T-cell (primary cell): ENCODE measurements around the gene MICALL2. TPM values are rescaled to one million over a fixed set of nuclear protein-coding genes. Genes with fewer than 3 reads are reported as not detected.

Experiments used
- ATAC-seq, 4 experiments: fragments of 200-7000 bp in 3 of 4; fragments of 150-1000 bp in 1 of 4; cut with Tn5 transposase; replicated peaks in 1 of 4; 1 replicate in 3 of 4; 2 replicates in 1 of 4; pipeline ENCODE4 v1.10.0; 2021; ENCODE audit warnings: moderate library complexity in 3 of 4, mild to moderate bottlenecking in 2 of 4, moderate number of reproducible peaks in 1 of 4
- CTCF ChIA-PET, 2 donors: fragments of 300-600 bp; sonication (Branson Sonifier 250); formaldehyde crosslinking; loops; one replicate each; lab custom pipeline; 2022; ENCODE audit warnings: antibody characterized with exemption in 2 of 2; lab: Charles Lee
- POLR2A ChIA-PET, 2 donors: fragments of 300-600 bp; sonication (Branson Sonifier 250); formaldehyde crosslinking; loops; one replicate each; lab custom pipeline; 2022; ENCODE audit warnings: antibody characterized with exemption in 2 of 2; lab: Charles Lee
- DNase-seq, 35 experiments: peaks; one replicate each; pipeline versions ENCODE4 v3.0.0 to v3.0.0-alpha.2; 2013 to 2023
- H3K27ac ChIP-seq: one replicate; pipeline ENCODE4 v1.5.1; 2013; ENCODE audit warnings: low read length
- H3K27me3 ChIP-seq, 2 experiments: replicated peaks in 1 of 2; 1 replicate in 1 of 2; 2 replicates in 1 of 2; pipeline versions ENCODE4 v1.6.1 to v1.7.0; 2013; ENCODE audit warnings: low read length in 1 of 2, mixed read lengths in 1 of 2; ENCODE audit not compliant: control insufficient read depth in 2 of 2, insufficient read depth in 2 of 2; ENCODE audit errors: extremely low read depth in 1 of 2
- H3K36me3 ChIP-seq, 2 donors: 1 replicate in 1 of 2; 2 replicates in 1 of 2; pipeline versions ENCODE4 v1.6.1 to v1.7.0; 2013; ENCODE audit warnings: low read length in 1 of 2; ENCODE audit not compliant: control insufficient read depth in 2 of 2, insufficient read depth in 1 of 2; ENCODE audit errors: extremely low read depth in 1 of 2
- H3K4me1 ChIP-seq, 2 experiments: 1 replicate in 1 of 2; 2 replicates in 1 of 2; pipeline versions ENCODE4 v1.6.1 to v1.7.0; 2013; ENCODE audit warnings: low read length in 2 of 2, mixed read lengths in 1 of 2; ENCODE audit not compliant: insufficient read depth in 2 of 2, control insufficient read depth in 1 of 2; ENCODE audit errors: extremely low read depth in 1 of 2
- H3K4me3 ChIP-seq, 2 donors: 1 replicate in 1 of 2; 2 replicates in 1 of 2; pipeline versions ENCODE4 v1.5.1 to v1.7.0; 2013; ENCODE audit warnings: mild to moderate bottlenecking in 2 of 2, low read length in 1 of 2, moderate library complexity in 1 of 2; ENCODE audit not compliant: control insufficient read depth in 1 of 2; ENCODE audit errors: extremely low read depth in 1 of 2
- H3K9me3 ChIP-seq: 2 replicates; pipeline ENCODE4 v1.7.0; 2013
- H3K27ac Mint-ChIP-seq, 2 donors: one replicate each; pipeline ENCODE4 v1.8.0; 2020 to 2021; ENCODE audit warnings: mild to moderate bottlenecking in 2 of 2, mixed read lengths in 2 of 2
- H3K27me3 Mint-ChIP-seq, 2 donors: one replicate each; pipeline ENCODE4 v1.8.0; 2021 to 2022; ENCODE audit warnings: mixed read lengths in 2 of 2
- H3K36me3 Mint-ChIP-seq: one replicate; pipeline ENCODE4 v1.8.0; 2021; ENCODE audit warnings: mixed read lengths
- H3K4me1 Mint-ChIP-seq, 3 donors: one replicate each; pipeline ENCODE4 v1.8.0; 2020 to 2022; ENCODE audit warnings: mixed read lengths in 3 of 3, mild to moderate bottlenecking in 1 of 3
- H3K4me3 Mint-ChIP-seq, 3 donors: one replicate each; pipeline ENCODE4 v1.8.0; 2020 to 2022; ENCODE audit warnings: mild to moderate bottlenecking in 3 of 3, mixed read lengths in 3 of 3, moderate library complexity in 3 of 3
- H3K9me3 Mint-ChIP-seq, 3 donors: one replicate each; pipeline ENCODE4 v1.8.0; 2020 to 2022; ENCODE audit warnings: mixed read lengths in 3 of 3
- WGBS: methylation state at CpG from one replicate; pipeline ENCODE4 v1.1.5; 2013; ENCODE audit warnings: missing lambda C conversion rate; ENCODE audit not compliant: insufficient coverage; 5-methylcytosine and 5-hydroxymethylcytosine counted together
- total RNA-seq, 35 experiments: library from RNA in 6 of 35; stranded (reverse) in 6 of 35; fragments of 120-200 nt in 1 of 35; gene quantifications; one replicate each; pipeline versions ENCODE4 v1.2.1 to v1.2.4 and lab custom pipeline; 2013 to 2026

The MICALL2 gene
- total RNA-seq, 5 donors from 2014 or later (not counting 1 experiment from before 2014, with no cell fraction given), result 2.1 to 5.5 (median 3.2) TPM

GRCh38 chr7:1486571-1486970 is 27.3 kb upstream of the MICALL2 start:
- H3K9me3 ChIP-seq, result no peaks in the 10 kb centered on the region
- ChIA-PET CTCF (no interaction called here), POLR2A (interaction anchor here in 1 of 2 donors (0.7 kb wide), 1 partner anchor 25 kb away, joined by 4 read pairs; no protein-coding TSS in a partner anchor)
- no peak overlapping the region for H3K4me3 ChIP-seq
- DNase-seq, result no peak
- peaks cover 41 to 82% of the 10 kb centered on the region in 2 donors for H3K36me3 ChIP-seq
- WGBS, result 98% methylated on average over 18 of the region's 23 CpGs
- H3K36me3 Mint-ChIP-seq, result peaks cover 34% of the 10 kb centered on the region
- no peaks in the 10 kb centered on the region for H3K4me1 Mint-ChIP-seq
- no peaks in the 10 kb centered on the region for H3K27me3 Mint-ChIP-seq
- H3K27me3 ChIP-seq, result no peaks in the 10 kb centered on the region
- no peaks in the 10 kb centered on the region for H3K9me3 Mint-ChIP-seq
- H3K27ac ChIP-seq, result no peak overlapping the region
- H3K4me1 ChIP-seq, result no peaks in the 10 kb centered on the region
- no peak overlapping the region for H3K4me3 Mint-ChIP-seq
- no peak for ATAC-seq
- no peak overlapping the region for H3K27ac Mint-ChIP-seq

DNA sequence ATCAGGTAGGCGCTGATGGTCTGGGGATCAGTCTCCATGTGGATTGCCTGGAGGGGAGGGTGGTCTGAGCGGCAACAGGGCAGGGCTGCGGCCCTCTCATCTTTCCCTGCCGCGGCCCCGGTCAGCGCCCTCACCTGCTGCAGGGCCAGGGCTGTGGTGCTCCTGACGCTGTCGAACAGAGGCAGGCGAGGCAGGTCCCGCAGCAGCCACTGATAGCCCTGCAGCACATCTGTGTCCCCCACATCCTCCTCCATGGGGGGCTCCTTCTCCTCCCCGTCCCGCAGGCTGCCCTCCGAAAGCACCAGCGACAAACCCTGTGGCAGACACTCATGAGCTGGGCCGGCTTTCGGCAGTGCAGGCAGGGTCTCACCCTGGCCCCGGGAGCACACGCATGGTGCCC is 25.9 kb upstream of the MICALL2 start:
- ATAC-seq (no peak), DNase-seq (no peak)
- H3K4me1 Mint-ChIP-seq, result no peaks in the 10 kb centered on the region
- H3K27me3 Mint-ChIP-seq, result no peaks in the 10 kb centered on the region
- no peak overlapping the region for H3K4me3 Mint-ChIP-seq
- Histone ChIP-seq H3K4me1 (no peaks in the 10 kb centered on the region), H3K27me3 (no peaks in the 10 kb centered on the region), H3K9me3 (no peaks in the 10 kb centered on the region), H3K36me3 (peaks cover 42 to 76% of the 10 kb centered on the region in 2 donors), H3K4me3 (no peak overlapping the region), H3K27ac (no peak overlapping the region)
- H3K27ac Mint-ChIP-seq, result no peak overlapping the region
- H3K9me3 Mint-ChIP-seq, result no peaks in the 10 kb centered on the region
- CTCF ChIA-PET, result no interaction called here
- WGBS, result 94% methylated on average over 18 of the region's 19 CpGs
- POLR2A ChIA-PET, result no interaction called here
- H3K36me3 Mint-ChIP-seq, result peaks cover 24% of the 10 kb centered on the region

- no peaks in the 10 kb centered on the region for H3K27me3 Mint-ChIP-seq
- no peak for ATAC-seq
- Histone ChIP-seq H3K27ac (no peak overlapping the region), H3K27me3 (no peaks in the 10 kb centered on the region), H3K9me3 (no peaks in the 10 kb centered on the region), H3K36me3 (peaks cover 42 to 76% of the 10 kb centered on the region in 2 donors), H3K4me3 (no peak overlapping the region), H3K4me1 (no peaks in the 10 kb centered on the region)
- peaks cover 20% of the 10 kb centered on the region for H3K36me3 Mint-ChIP-seq
- H3K4me1 Mint-ChIP-seq, result no peaks in the 10 kb centered on the region
- POLR2A ChIA-PET, result no interaction called here
- CTCF ChIA-PET, result no interaction called here
- H3K27ac Mint-ChIP-seq, result no peak overlapping the region
- H3K4me3 Mint-ChIP-seq, result no peak overlapping the region
- WGBS, result 99% methylated on average over 10 of the region's 12 CpGs
- DNase-seq, result no peak
- H3K9me3 Mint-ChIP-seq, result no peaks in the 10 kb centered on the region
Measured at GRCh38 chr7:1484569-1484968, 25.3 kb upstream of the MICALL2 start.

- no peak for ATAC-seq
- POLR2A ChIA-PET, result no interaction called here
- H3K36me3 ChIP-seq, result peaks cover 36 to 70% of the 10 kb centered on the region in 2 donors
Measured at GRCh38 chr7:1483536-1484505, 24.6 kb upstream of the MICALL2 start.

DNA sequence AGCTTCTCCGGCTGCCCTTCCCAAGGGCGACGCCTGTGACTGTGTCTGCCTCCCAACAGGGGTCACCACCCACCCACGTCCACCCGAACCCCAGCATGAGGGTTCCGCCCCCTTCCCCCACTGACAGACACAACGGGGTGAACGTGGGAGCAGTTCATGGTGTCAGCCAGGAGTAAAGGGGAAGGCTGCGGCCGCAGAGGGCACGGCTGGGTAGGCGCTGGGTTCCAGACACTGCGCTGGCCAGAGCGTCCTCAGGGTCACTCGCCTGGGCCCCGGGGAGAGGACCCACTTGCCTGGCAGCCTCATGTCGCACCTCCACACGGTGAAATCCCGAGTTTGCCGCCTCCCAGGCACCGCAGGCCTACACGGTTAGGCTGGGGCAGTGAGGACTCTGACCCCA is 23.8 kb upstream of the MICALL2 start:
- H3K9me3 ChIP-seq, result no peaks in the 10 kb centered on the region
- H3K27ac Mint-ChIP-seq, result no peak overlapping the region
- WGBS, result 91% methylated on average over 15 of the region's 22 CpGs
- no peak for ATAC-seq
- H3K27me3 ChIP-seq, result no peaks in the 10 kb centered on the region
- DNase-seq, result no peak
- no peak overlapping the region for H3K4me3 Mint-ChIP-seq
- POLR2A ChIA-PET, result no interaction called here
- H3K4me1 Mint-ChIP-seq, result no peaks in the 10 kb centered on the region
- H3K4me1 ChIP-seq, result no peaks in the 10 kb centered on the region
- H3K9me3 Mint-ChIP-seq, result no peaks in the 10 kb centered on the region
- CTCF ChIA-PET, result no interaction called here
- H3K4me3 ChIP-seq, result no peak overlapping the region
- H3K36me3 Mint-ChIP-seq, result peaks cover 12% of the 10 kb centered on the region
- H3K27me3 Mint-ChIP-seq, result no peaks in the 10 kb centered on the region
- H3K27ac ChIP-seq, result no peak overlapping the region
- H3K36me3 ChIP-seq, result peaks cover 35 to 70% of the 10 kb centered on the region in 2 donors

More at GRCh38 chr7:1483536-1484505, 24.6 kb upstream of the MICALL2 start:
- CTCF ChIA-PET, result no interaction called here
- Mint-ChIP-seq H3K27ac (no peak overlapping the region), H3K9me3 (no peaks in the 10 kb centered on the region), H3K4me1 (no peaks in the 10 kb centered on the region), H3K36me3 (peaks cover 18% of the 10 kb centered on the region), H3K27me3 (no peaks in the 10 kb centered on the region), H3K4me3 (no peak overlapping the region)
- no peak overlapping the region for H3K4me3 ChIP-seq
- H3K27me3 ChIP-seq, result no peaks in the 10 kb centered on the region
- no peaks in the 10 kb centered on the region for H3K9me3 ChIP-seq
- DNase-seq, result no peak
- no peaks in the 10 kb centered on the region for H3K4me1 ChIP-seq
- H3K27ac ChIP-seq, result no peak overlapping the region
- WGBS, result 95% methylated on average over 58 of the region's 65 CpGs

DNA sequence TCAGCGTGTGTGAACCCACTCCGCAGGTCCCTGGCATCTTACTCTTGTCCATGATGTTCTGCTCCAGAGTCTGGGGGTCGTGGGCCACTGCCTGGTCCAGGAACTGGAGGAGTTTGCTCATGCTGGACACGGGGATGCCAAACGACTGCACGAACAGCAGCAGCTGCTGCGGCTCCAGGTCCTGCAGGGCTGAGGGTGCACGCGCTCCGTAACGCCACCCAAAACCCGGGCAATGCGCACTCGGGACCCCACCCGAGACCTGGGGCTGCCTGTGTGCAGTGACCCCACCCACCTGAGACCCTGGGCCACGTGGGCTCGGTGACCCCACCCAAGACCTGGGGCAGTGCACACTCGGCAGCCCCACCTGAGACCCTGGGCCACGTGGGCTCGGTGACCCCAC is 22.0 kb upstream of the MICALL2 start:
- H3K36me3 Mint-ChIP-seq, result peaks cover 11% of the 10 kb centered on the region
- Histone ChIP-seq H3K27me3 (no peaks in the 10 kb centered on the region), H3K4me3 (no peak overlapping the region), H3K27ac (no peak overlapping the region), H3K36me3 (peaks cover 26 to 69% of the 10 kb centered on the region in 2 donors), H3K9me3 (no peaks in the 10 kb centered on the region), H3K4me1 (no peaks in the 10 kb centered on the region)
- WGBS, result 98% methylated on average over 20 of the region's 20 CpGs
- no peaks in the 10 kb centered on the region for H3K9me3 Mint-ChIP-seq
- H3K27me3 Mint-ChIP-seq, result no peaks in the 10 kb centered on the region
- DNase-seq (no peak), ATAC-seq (no peak)
- ChIA-PET CTCF (no interaction called here), POLR2A (no interaction called here)
- no peak overlapping the region for H3K4me3 Mint-ChIP-seq
- H3K4me1 Mint-ChIP-seq, result no peaks in the 10 kb centered on the region
- no peak overlapping the region for H3K27ac Mint-ChIP-seq
